Measurements from ENCODE around the gene SDR9C7.

SDR9C7 gene

DNA sequence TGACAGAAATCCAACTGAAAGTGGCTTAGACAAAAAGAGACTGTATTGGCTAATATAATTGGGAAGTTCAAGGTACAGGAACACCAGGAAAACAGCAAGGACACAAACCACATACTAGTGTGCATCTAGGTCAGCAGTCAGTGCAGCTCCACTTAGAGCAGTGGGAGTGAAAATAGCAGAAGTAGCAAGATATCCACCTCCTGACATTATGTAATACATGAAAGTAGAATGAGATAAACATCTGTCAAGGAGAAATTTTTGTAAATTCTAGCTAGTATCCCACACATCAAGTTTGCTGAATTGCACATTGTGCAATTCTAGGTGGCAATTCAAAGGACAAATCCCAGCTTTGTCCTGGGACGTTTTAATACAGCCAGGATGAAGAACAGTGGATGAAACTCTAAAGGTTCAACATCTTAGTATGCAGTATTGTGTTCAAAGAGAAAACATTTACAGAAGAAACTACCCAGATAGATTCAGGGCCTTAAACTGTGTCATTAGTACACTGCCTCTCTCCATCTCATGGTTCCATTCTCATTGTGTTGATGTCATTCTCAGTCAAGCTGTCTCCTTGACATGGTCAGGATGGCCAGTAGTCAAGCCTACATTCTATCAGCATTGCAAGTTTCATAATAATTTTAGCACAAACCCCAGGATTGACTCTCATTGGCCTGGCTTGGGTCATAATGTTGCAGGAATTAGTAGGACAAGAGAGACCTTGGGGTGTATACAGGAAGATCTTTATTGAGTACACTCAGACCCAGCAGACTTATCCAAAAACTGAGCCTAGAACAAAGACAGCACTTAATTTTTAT, 56.8 kb downstream of the SDR9C7 start:
- DNase-seq (ENCODE audit: low read depth): no peak
- TF ChIP-seq CTCF (conservative IDR thresholded peaks at IDR 0.05; ENCODE audit: low read depth, low read length): no peak
- no peak overlapping the region for H3K4me3 ChIP-seq (ENCODE audit: low read length)

- H3K4me3 ChIP-seq (ENCODE audit: low read length): no peak overlapping the region
- no peak for DNase-seq (ENCODE audit: low read depth)
- TF ChIP-seq CTCF (conservative IDR thresholded peaks at IDR 0.05; ENCODE audit: low read depth, low read length): no peak
Measured at GRCh38 chr12:56874821-56875220, 59.4 kb downstream of the SDR9C7 start.

- H3K4me3 ChIP-seq (ENCODE audit: low read length): no peak overlapping the region
Measured at GRCh38 chr12:56873382-56873781, 60.8 kb downstream of the SDR9C7 start.

More at GRCh38 chr12:56873382-56873781, 60.8 kb downstream of the SDR9C7 start:
- DNase-seq (ENCODE audit: low read depth): no peak
- no peak for TF ChIP-seq CTCF (conservative IDR thresholded peaks at IDR 0.05; ENCODE audit: low read depth, low read length)

All from retinal pigment epithelial cell (primary cell).